Body of pancreas (tissue), 4 donors: Measurements from ENCODE around the gene TMF1. TPM values are rescaled to one million over a fixed set of nuclear protein-coding genes. Genes with fewer than 3 reads are reported as not detected.

Experiments used
- ATAC-seq: fragments of 150-250 bp; one replicate; pipeline ENCODE4 v1.9.1; 2016
- DNase-seq, 4 donors: peaks; one replicate each; pipeline ENCODE4 v3.0.0-alpha.2; 2019
- H3K27ac ChIP-seq, 4 donors: fragments of 200-600 bp; sonication (generic); 1 replicate in 3 of 4; 2 replicates in 1 of 4; pipeline versions ENCODE4 v1.5.1 to v1.6.1; 2016 to 2019; ENCODE audit warnings: mild to moderate bottlenecking in 1 of 4, mixed read lengths in 1 of 4, moderate library complexity in 1 of 4
- H3K27me3 ChIP-seq, 2 donors: fragments of 200-600 bp; sonication (generic); one replicate each; pipeline ENCODE4 v1.6.0; 2016; ENCODE audit warnings: mild to moderate bottlenecking in 1 of 2
- H3K36me3 ChIP-seq, 2 donors: fragments of 200-600 bp; sonication (generic); replicated peaks in 1 of 2; 2 replicates each; pipeline ENCODE4 v1.5.1; 2016; ENCODE audit warnings: low read depth in 2 of 2; ENCODE audit not compliant: insufficient read depth in 1 of 2
- H3K4me1 ChIP-seq: fragments of 200-600 bp; sonication (generic); one replicate; pipeline ENCODE4 v1.6.0; 2016
- H3K4me3 ChIP-seq, 2 donors: fragments of 200-600 bp; sonication (generic); 1 replicate in 1 of 2; 2 replicates in 1 of 2; pipeline ENCODE4 v1.5.1; 2016 to 2019
- H3K9me3 ChIP-seq, 3 donors: fragments of 200-600 bp; sonication (generic); 1 replicate in 2 of 3; 2 replicates in 1 of 3; pipeline ENCODE4 v1.5.1; 2016
- CTCF ChIP-seq, 7 experiments: fragments of 450-650 bp in 4 of 7; fragments of 200-600 bp in 3 of 7; sonication (generic) in 3 of 7; IDR thresholded peaks; one replicate each; pipeline ENCODE4 v1.5.1; 2016 to 2019; ENCODE audit warnings: antibody characterized with exemption in 7 of 7
- POLR2A ChIP-seq, 3 donors: fragments of 450-650 bp; IDR thresholded peaks; one replicate each; pipeline ENCODE4 v1.6.1; 2016; ENCODE audit warnings: antibody characterized with exemption in 3 of 3, mild to moderate bottlenecking in 2 of 3
- WGBS, 2 donors: methylation state at CpG; one replicate each; pipeline ENCODE4 v1.1.5; 2017; 5-methylcytosine and 5-hydroxymethylcytosine counted together
- intact Hi-C: fragments of 100-400 bp; cut with DNase I; formaldehyde crosslinking; loops from one replicate; pipeline ENCODE4 v1.15.1; 2023
- microRNA counts, 2 donors: library from miRNA; unstranded; fragments of <30 nt; microRNA quantifications; one replicate each; lab custom pipeline; 2017
- microRNA-seq, 2 donors: library from miRNA; unstranded; fragments of <30 nt; microRNA quantifications; one replicate each; pipeline ENCODE4, GENCODE V29; 2016; ENCODE audit warnings: borderline number of aligned reads in 2 of 2, borderline replicate concordance in 2 of 2
- small RNA-seq: library from RNA; depleted of rRNA; stranded (forward); fragments of <200 nt; gene quantifications from one replicate; pipeline ENCODE3, GENCODE V24; 2016
- total RNA-seq, 2 donors: library from RNA; depleted of rRNA; stranded (reverse); fragments of >200 nt; gene quantifications; one replicate each; pipeline ENCODE4 v1.1.0, GENCODE V29; 2016

The TMF1 gene
- total RNA-seq, 2 donors from 2014 or later, result 16.8 to 17.1 TPM

- H3K36me3 ChIP-seq, result peaks cover 0 to 24% of the 10 kb centered on the region in 2 donors
- H3K9me3 ChIP-seq, result no peaks in the 10 kb centered on the region
Observed at GRCh38 chr3:68977486-68978167, 74.5 kb downstream of the TMF1 start.

DNA sequence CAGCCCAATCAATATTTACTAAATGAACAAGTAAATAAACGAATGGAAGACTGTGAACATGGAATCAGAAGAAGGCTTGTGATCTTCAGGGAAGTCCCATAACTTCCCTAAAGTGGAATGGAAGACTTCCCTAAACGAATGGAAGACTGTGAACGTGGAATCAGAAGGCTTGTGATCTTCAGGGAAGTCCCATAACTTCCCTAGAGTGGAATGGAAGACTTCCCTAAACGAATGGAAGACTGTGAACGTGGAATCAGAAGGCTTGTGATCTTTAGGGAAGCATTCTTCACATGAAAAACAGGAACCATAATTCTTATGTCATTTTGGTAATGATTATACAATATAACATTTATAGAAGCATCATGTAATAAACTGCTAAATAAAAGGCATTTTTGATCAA, 77.4 kb downstream of the TMF1 start:
- peaks cover 0 to 19% of the 10 kb centered on the region in 2 donors for H3K36me3 ChIP-seq
- no peaks in the 10 kb centered on the region for H3K4me1 ChIP-seq
- 59 to 78% methylated on average over 5 of the region's 5 CpGs for WGBS, 2 donors
- no peak overlapping the region for H3K27ac ChIP-seq
- TF ChIP-seq POLR2A (IDR thresholded peaks at IDR 0.05) (no peak), CTCF (IDR thresholded peaks at IDR 0.05) (no peak)
- ATAC-seq, result no peak
- intact Hi-C loops, result no loop called here
- DNase-seq, result no peak
- H3K27me3 ChIP-seq, result no peaks in the 10 kb centered on the region
- no peak overlapping the region for H3K4me3 ChIP-seq
- H3K9me3 ChIP-seq, result no peaks in the 10 kb centered on the region

More at GRCh38 chr3:68977486-68978167, 74.5 kb downstream of the TMF1 start:
- ATAC-seq, result no peak
- Histone ChIP-seq H3K4me1 (no peaks in the 10 kb centered on the region), H3K27me3 (no peaks in the 10 kb centered on the region), H3K4me3 (no peak overlapping the region), H3K27ac (no peak overlapping the region)
- intact Hi-C loops, result no loop called here
- TF ChIP-seq POLR2A (IDR thresholded peaks at IDR 0.05) (no peak), CTCF (IDR thresholded peaks at IDR 0.05) (no peak)
- no peak for DNase-seq
- WGBS, 2 donors, result 83 to 85% methylated on average over 8 of the region's 8 CpGs

DNA sequence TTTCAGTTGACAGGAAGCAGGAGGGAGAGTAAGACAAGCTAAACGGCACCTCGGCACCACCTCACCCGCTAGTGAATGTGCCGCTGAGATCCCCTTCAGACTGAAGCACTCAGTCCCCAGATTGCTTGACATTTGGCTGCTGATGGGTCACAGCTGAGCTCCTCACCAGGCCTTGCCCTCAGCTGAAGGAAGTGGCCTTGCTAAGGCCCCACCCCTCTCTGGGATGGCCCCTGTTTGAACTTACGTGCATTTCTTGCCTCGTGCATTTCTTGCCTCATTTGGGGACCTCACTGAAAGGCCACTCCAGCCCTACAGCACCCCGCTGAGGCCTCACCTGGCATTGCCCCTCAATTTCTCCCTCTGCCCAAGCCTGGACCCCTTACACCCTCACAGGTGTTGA, 78.5 kb downstream of the TMF1 start:
- ATAC-seq, result no peak
- Histone ChIP-seq H3K4me1 (no peaks in the 10 kb centered on the region), H3K9me3 (no peaks in the 10 kb centered on the region), H3K36me3 (peaks cover 0 to 14% of the 10 kb centered on the region in 2 donors), H3K4me3 (no peak overlapping the region), H3K27me3 (no peaks in the 10 kb centered on the region), H3K27ac (no peak overlapping the region)
- intact Hi-C loops, result no loop called here
- 72 to 74% methylated on average over 6 to 7 of the region's 7 CpGs for WGBS, 2 donors
- DNase-seq, result no peak
- TF ChIP-seq POLR2A (IDR thresholded peaks at IDR 0.05) (no peak), CTCF (IDR thresholded peaks at IDR 0.05) (no peak)

DNA sequence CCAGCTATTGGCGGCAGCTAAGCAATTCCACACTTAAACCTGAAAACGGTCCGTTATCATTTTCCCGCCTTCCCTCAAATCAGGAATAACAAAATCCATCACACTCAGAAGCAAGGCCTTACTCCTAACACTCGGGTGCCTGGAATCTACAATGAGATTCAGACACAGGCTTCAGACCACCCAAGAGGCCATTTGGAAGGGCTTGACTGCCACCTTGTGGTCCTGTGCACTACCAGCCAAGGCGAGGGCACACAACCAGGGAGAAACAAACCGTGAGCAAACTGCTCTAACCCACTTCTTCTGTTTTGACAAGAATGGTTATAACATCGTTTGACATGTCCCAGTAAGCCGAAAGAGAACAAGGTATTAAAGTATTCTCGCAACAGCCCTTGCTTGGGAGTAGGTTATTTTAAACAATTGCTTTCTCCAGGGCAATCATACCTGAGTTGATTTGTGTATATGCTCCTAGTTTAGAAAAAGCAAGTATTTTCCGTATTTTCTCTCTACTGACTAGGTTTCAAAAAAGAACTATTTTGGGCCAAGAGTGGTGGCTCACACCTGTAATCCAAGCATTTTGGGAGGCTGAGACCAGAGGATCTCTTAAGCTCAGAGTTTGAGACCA, 79.7 kb downstream of the TMF1 start:
- 33% methylated on average over 11 of the region's 11 CpGs for WGBS, 2 donors
- ATAC-seq, result no peak
- H3K4me1 ChIP-seq, result no peaks in the 10 kb centered on the region
- peak; percentile 25 to 60 (median 32) for DNase-seq
- peaks cover 0 to 7% of the 10 kb centered on the region in 2 donors for H3K36me3 ChIP-seq
- H3K27me3 ChIP-seq, result no peaks in the 10 kb centered on the region
- peak; percentile 22 to 62 (median 51) for TF ChIP-seq CTCF (IDR thresholded peaks at IDR 0.05)
- no peak for TF ChIP-seq POLR2A (IDR thresholded peaks at IDR 0.05)
- H3K4me3 ChIP-seq, result no peak overlapping the region
- intact Hi-C loops, result no loop called here
- no peak overlapping the region for H3K27ac ChIP-seq
- H3K9me3 ChIP-seq, result no peaks in the 10 kb centered on the region

MicroRNAs encoded within 50 kb of the gene (microRNA counts, 767-probe panel; counts per million panel counts)
- microRNA hsa-miR-3136-5p (lab: Ali Mortazavi, UCI), result 0 to 736 counts per million in 2 donors

Small RNA genes within 50 kb of the gene (microRNA-seq; reads per million reads assigned to microRNA genes)
- 0.45 to 0.47 reads per million in 2 donors for gene MIR3136

Small RNA genes within 50 kb of the gene (small RNA-seq; reads per million reads assigned to genes)
- not detected for gene MIR3136

Other genes with a start within 250 kb of the TMF1 start
- under 1 TPM in 1 of 2 donors, not detected in 1; 0.99 TPM for gene TAFA4, start 119.8 kb downstream of the TMF1 start, total RNA-seq
- 10 to 100 TPM in 1 of 2 donors, 1 to 10 TPM in 1; 9.9 to 15.6 TPM for gene EOGT, start 38.6 kb downstream of the TMF1 start, total RNA-seq
- gene UBA3, start 28.0 kb upstream of the TMF1 start, total RNA-seq, result 10 to 100 TPM; 23.3 to 47.5 TPM
- 10 to 100 TPM; 34.6 to 73.9 TPM for gene ARL6IP5, start 32.6 kb upstream of the TMF1 start, total RNA-seq
- under 1 TPM in 1 of 2 donors, not detected in 1; 0.33 TPM for gene LMOD3, start 70.3 kb upstream of the TMF1 start, total RNA-seq